Activated naive CD4-positive, alpha-beta T cell treated with anti-CD3 and anti-CD28 coated beads for 36 hours (primary cell): ENCODE measurements around the gene WDR48. TPM values are rescaled to one million over a fixed set of nuclear protein-coding genes. Genes with fewer than 3 reads are reported as not detected.

Source experiments
- CTCF ChIA-PET: fragments of 350-600 bp; sonication (Branson Sonifier 250); formaldehyde crosslinking; loops from one replicate; lab custom pipeline; 2021; ENCODE audit warnings: antibody characterized with exemption; lab: Charles Lee
- DNase-seq: peaks from one replicate; pipeline ENCODE4 v3.0.0-alpha.2; 2020
- H3K27ac Mint-ChIP-seq: one replicate; pipeline ENCODE4 v1.8.0; 2021; ENCODE audit warnings: mild to moderate bottlenecking, mixed read lengths
- H3K27me3 Mint-ChIP-seq: one replicate; pipeline ENCODE4 v1.8.0; 2021; ENCODE audit warnings: low read depth, mixed read lengths
- H3K36me3 Mint-ChIP-seq: one replicate; pipeline ENCODE4 v1.8.0; 2021; ENCODE audit warnings: low read depth, mixed read lengths
- H3K4me1 Mint-ChIP-seq: one replicate; pipeline ENCODE4 v1.8.0; 2021; ENCODE audit warnings: low read depth, mixed read lengths
- H3K4me3 Mint-ChIP-seq: one replicate; pipeline ENCODE4 v1.8.0; 2021; ENCODE audit warnings: mild to moderate bottlenecking, moderate library complexity, mixed read lengths
- H3K9me3 Mint-ChIP-seq: one replicate; pipeline ENCODE4 v1.8.0; 2021; ENCODE audit warnings: mixed read lengths
- intact Hi-C: fragments of 100-400 bp; cut with micrococcal nuclease; formaldehyde crosslinking; loops from one replicate; pipeline ENCODE4 v1.15.1; 2023
- total RNA-seq, 2 experiments: library from RNA; stranded (reverse); gene quantifications; one replicate each; pipeline ENCODE4 v1.2.3, GENCODE V29; 2021

The WDR48 gene
- total RNA-seq, 2 experiments from 2014 or later = 32.3 to 32.9 TPM

DNA sequence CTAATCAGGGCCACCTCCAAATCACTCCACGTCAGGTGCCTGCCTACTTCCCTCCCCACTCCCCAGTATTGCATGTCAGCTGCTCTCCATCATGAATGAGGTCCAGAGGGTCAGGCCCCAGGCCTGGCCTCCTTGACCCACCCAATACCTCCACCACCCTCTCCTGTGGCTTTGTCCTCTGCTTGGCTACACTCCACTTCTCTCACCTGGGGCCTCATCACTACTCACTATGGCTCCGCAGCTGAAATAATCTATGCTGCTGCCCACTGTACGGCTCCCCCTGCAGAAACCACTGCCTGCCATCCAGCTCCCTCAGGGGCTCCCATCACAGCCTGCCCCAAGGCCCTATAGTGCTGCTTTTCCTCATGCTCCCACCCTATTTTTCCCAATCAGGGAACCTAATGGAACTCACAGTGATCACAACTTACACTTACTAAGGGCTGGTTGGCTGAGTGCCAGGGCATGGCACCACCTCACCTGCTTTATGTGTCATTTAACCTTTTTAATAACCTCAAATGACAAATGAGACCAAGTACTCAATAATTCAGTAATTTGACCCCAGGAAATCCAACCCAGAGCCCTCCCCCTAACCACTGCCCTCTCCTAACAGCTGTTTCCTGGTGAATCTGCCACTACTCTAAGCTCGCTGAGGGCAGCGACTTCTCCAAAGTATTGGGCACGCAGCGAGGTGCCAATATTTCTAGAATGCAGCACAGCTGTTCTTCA, 53.3 kb downstream of the WDR48 start:
- CTCF ChIA-PET = interaction anchor here (0.9 to 9.6 kb wide), 4 partner anchors 45 to 185 kb away, joined by 3 to 111 read pairs (median 8); no protein-coding TSS in a partner anchor
- no peak overlapping the region for H3K4me3 Mint-ChIP-seq
- H3K4me1 Mint-ChIP-seq = peaks cover 48% of the 10 kb centered on the region
- DNase-seq = peak; percentile 25
- H3K9me3 Mint-ChIP-seq = no peaks in the 10 kb centered on the region
- H3K27me3 Mint-ChIP-seq = no peaks in the 10 kb centered on the region
- intact Hi-C loops = no loop called here
- peaks cover 2% of the 10 kb centered on the region for H3K36me3 Mint-ChIP-seq
- H3K27ac Mint-ChIP-seq = no peak overlapping the region

DNA sequence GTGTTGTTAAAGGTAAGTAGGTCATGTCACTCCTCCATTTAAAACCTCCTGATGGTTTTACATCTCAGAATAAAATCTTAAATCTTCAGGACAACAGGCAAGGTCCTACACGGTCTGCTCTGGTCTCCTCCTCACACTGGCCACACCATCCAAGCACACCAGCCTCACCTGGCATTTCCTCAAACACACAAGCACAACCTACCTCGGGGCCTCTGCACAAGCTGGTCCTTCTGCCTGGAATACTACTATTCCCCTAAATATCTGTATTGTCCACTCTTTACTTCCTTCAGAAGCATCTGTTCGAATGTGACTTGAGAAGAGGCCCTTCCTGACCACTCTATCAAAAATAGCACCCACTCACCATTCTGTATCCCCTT, 53.9 kb downstream of the WDR48 start:
- Mint-ChIP-seq H3K27me3 (no peaks in the 10 kb centered on the region), H3K4me1 (peaks cover 48% of the 10 kb centered on the region), H3K4me3 (peak overlapping the region; percentile 82), H3K36me3 (no peaks in the 10 kb centered on the region), H3K27ac (no peak overlapping the region), H3K9me3 (no peaks in the 10 kb centered on the region)
- intact Hi-C loops = loop anchor here (2.0 kb wide), 1 partner anchor 53 kb away; the partner anchor contains the start of gene WDR48
- CTCF ChIA-PET = interaction anchor here (0.9 to 9.6 kb wide), 5 partner anchors 22 to 184 kb away, joined by 3 to 111 read pairs (median 5); no protein-coding TSS in a partner anchor
- DNase-seq = no peak

DNA sequence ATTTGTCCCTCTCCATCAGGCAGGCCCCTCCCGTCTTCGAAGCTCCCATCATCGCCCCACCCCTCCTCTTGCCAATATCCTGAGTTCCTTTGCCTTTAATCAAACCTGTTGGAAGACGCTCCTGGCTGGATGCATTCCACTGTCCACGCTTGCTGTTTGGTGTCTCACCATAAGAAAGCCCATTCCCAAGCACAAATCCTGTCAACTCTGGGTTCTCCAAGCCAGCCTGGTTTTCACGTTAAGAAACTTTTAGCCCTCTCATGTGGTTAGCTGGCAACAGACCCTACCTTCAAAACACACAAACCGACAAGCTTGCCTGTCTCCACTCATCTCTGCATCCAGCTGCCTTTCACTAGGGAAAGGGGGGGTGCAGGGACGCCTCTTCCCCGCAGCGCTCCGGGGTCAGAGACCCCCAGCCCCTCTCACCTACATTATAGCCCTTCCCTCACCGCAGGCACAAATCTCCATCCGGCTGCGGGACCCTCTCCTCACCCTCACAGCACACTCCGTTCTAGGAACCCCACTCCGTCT, 54.5 kb downstream of the WDR48 start:
- H3K9me3 Mint-ChIP-seq = no peaks in the 10 kb centered on the region
- DNase-seq = no peak
- peak overlapping the region; percentile 82 for H3K4me3 Mint-ChIP-seq
- peak overlapping the region; percentile 8 for H3K27ac Mint-ChIP-seq
- H3K27me3 Mint-ChIP-seq = no peaks in the 10 kb centered on the region
- CTCF ChIA-PET = interaction anchor here (1.4 to 9.6 kb wide), 4 partner anchors 22 to 184 kb away, joined by 5 to 111 read pairs (median 8); no protein-coding TSS in a partner anchor
- peaks cover 48% of the 10 kb centered on the region for H3K4me1 Mint-ChIP-seq
- intact Hi-C loops = loop anchor here (2.0 kb wide), 1 partner anchor 54 kb away; the partner anchor contains the start of gene WDR48
- no peaks in the 10 kb centered on the region for H3K36me3 Mint-ChIP-seq

DNA sequence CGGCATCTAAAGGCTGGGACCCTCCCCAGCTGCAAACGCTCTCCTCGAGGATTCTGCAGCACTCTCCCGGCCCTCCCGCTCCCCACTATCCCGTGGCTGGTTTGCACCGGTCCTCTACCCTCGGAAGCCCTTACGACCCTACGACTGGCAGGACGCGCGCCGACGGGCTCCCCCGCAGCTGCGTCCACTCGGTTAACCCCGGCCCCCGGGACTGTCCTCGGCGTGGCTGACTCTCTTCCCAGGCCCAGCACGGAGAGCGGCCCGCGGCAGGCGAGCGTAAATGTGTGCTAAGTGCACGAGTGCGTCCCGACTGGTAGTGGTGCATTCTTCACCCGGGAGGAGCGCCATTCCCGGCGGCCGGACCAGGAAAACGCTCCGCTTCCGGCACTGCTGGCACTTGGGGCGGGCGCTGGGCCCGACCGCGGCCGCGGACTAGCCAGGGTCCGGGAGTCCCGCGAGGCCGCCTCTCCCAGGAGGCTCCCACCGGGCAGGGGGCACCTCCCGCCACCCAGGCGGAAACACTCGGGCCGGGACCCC, 55.1 kb downstream of the WDR48 start:
- peaks cover 45% of the 10 kb centered on the region for H3K4me1 Mint-ChIP-seq
- CTCF ChIA-PET = interaction anchor here (1.4 to 9.6 kb wide), 4 partner anchors 21 to 183 kb away, joined by 5 to 111 read pairs (median 8); no protein-coding TSS in a partner anchor
- peak; percentile 28 for DNase-seq

DNA sequence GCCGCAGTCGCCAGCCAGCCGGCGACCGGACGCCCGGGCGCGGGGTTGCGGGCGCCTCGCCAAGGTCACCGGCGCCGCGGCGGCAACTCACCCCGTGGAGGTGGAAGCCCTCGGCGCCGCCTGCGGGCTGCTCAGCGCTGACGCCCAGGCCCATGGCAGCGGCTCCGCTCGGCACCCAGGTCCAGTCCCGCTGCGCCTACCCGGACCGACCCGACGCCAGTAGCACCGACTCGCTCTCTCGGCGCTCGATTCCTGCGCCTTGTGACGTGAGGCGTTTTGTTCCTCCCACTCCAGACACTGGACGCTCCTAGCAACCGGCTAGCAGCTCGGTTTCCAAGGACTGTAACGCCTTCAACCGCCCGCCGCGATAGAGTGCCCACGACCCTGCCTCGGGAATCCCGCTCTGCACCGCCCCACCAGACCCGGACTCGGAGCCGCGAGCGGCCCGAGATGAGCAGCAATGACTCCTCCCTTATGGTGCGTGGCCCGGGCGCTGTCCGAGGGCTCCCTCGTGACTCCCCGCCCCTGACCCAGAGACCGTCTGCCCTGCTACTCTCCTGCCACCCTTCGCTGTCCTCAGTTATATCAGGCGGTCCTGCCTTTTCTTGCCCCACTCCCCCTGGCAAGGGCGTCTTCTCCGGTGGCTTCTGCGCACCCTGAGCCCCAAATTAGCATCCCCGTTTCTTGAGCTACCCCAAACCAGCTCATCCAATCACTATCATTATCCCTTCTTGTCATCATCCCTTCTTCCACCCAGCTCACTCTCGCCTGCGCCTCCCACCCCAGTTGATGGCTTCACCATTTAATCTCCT, 55.8 kb downstream of the WDR48 start, which contains the start of the genes GORASP1 and TTC21A:
TSS of gene GORASP1 (minus strand) at position 240 of the 812 bp plus-strand sequence. CDS start at position 154, 86 bp downstream.
TSS of gene TTC21A (plus strand) at position 293 of the 812 bp plus-strand sequence. CDS start at position 451, 158 bp downstream.
- H3K4me1 Mint-ChIP-seq = peaks cover 42% of the 10 kb centered on the region
- H3K27me3 Mint-ChIP-seq = no peaks in the 10 kb centered on the region
- H3K36me3 Mint-ChIP-seq = no peaks in the 10 kb centered on the region
- intact Hi-C loops = loop anchor here (1.0 to 2.0 kb wide), 7 partner anchors 19 to 276 kb away; partner anchors contain the start of genes SLC25A38 and WDR48
- peak within 1 kb of the TSS; percentile 83 for H3K4me3 Mint-ChIP-seq
- H3K9me3 Mint-ChIP-seq = no peaks in the 10 kb centered on the region
- DNase-seq = peak; percentile 79
- CTCF ChIA-PET = interaction anchor here (0.9 to 9.6 kb wide), 5 partner anchors 20 to 270 kb away, joined by 3 to 111 read pairs (median 7); no protein-coding TSS in a partner anchor
- peak within 1 kb of the TSS; percentile 57 for H3K27ac Mint-ChIP-seq

More for the DNA sequence above, 55.1 kb downstream of the WDR48 start:
- H3K27ac Mint-ChIP-seq = peak overlapping the region; percentile 8
- no peaks in the 10 kb centered on the region for H3K36me3 Mint-ChIP-seq
- H3K27me3 Mint-ChIP-seq = no peaks in the 10 kb centered on the region
- intact Hi-C loops = loop anchor here (1.0 to 2.0 kb wide), 5 partner anchors 19 to 276 kb away; partner anchors contain the start of genes SLC25A38 and WDR48
- no peaks in the 10 kb centered on the region for H3K9me3 Mint-ChIP-seq
- peak overlapping the region; percentile 82 for H3K4me3 Mint-ChIP-seq

DNA sequence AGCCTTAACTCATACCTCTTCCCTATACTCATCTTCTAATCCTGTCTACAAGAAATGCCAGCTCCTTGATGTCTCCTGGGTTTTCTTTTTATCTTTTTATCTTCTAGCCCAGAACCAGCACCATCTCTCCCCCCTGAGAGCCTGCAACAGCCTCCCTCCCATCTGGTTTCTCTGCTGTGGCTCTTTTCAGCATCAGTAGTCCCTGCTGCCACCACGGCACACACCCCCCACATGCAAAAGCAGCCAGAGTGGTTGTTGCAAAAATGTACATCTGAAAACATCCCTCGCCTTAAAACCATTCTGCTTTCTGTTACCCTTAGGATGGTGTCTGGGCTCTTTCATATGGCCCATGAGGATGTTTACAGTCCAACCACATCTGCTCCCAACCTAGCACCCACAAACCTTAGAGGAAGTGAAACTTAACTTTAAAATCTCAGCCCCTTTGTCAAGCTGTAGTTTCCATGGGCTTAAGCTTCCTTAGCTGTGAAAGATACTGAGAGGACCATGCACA, 56.4 kb downstream of the WDR48 start:
- no peaks in the 10 kb centered on the region for H3K36me3 Mint-ChIP-seq
- peak overlapping the region; percentile 83 for H3K4me3 Mint-ChIP-seq
- H3K4me1 Mint-ChIP-seq = peaks cover 38% of the 10 kb centered on the region
- H3K27ac Mint-ChIP-seq = peak overlapping the region; percentile 14
- H3K9me3 Mint-ChIP-seq = no peaks in the 10 kb centered on the region
- CTCF ChIA-PET = interaction anchor here (0.9 to 9.6 kb wide), 5 partner anchors 19 to 269 kb away, joined by 3 to 111 read pairs (median 7); no protein-coding TSS in a partner anchor
- H3K27me3 Mint-ChIP-seq = no peaks in the 10 kb centered on the region
- DNase-seq = peak; percentile 20
- intact Hi-C loops = loop anchor here (1.0 to 2.0 kb wide), 2 partner anchors 72 to 101 kb away; no protein-coding TSS in a partner anchor

DNA sequence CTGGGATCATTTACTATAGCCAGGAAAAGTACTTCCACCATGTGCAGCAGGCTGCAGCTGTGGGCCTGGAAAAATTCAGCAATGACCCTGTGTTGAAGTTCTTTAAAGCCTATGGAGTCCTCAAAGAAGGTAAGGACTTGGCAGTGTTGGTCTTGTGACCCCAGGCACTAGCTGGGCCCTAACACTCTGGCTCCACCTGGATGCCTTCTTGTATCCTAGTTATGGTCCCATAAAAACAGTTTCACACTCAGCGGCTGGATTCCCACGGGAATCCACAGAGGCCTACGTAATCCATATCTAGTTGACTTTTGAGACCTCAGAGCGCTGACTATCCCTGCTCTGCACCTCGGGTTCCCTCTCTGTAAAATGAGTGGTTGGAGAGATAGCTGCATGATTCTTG, 57.3 kb downstream of the WDR48 start:
- H3K27me3 Mint-ChIP-seq = no peaks in the 10 kb centered on the region
- no peak overlapping the region for H3K4me3 Mint-ChIP-seq
- no peaks in the 10 kb centered on the region for H3K36me3 Mint-ChIP-seq
- CTCF ChIA-PET = interaction anchor here (1.2 to 9.6 kb wide), 3 partner anchors 18 to 181 kb away, joined by 3 to 111 read pairs (median 7); no protein-coding TSS in a partner anchor
- H3K9me3 Mint-ChIP-seq = no peaks in the 10 kb centered on the region
- intact Hi-C loops = loop anchor here (2.0 kb wide), 1 partner anchor 100 kb away; no protein-coding TSS in a partner anchor
- peaks cover 34% of the 10 kb centered on the region for H3K4me1 Mint-ChIP-seq
- no peak overlapping the region for H3K27ac Mint-ChIP-seq
- DNase-seq = no peak

DNA sequence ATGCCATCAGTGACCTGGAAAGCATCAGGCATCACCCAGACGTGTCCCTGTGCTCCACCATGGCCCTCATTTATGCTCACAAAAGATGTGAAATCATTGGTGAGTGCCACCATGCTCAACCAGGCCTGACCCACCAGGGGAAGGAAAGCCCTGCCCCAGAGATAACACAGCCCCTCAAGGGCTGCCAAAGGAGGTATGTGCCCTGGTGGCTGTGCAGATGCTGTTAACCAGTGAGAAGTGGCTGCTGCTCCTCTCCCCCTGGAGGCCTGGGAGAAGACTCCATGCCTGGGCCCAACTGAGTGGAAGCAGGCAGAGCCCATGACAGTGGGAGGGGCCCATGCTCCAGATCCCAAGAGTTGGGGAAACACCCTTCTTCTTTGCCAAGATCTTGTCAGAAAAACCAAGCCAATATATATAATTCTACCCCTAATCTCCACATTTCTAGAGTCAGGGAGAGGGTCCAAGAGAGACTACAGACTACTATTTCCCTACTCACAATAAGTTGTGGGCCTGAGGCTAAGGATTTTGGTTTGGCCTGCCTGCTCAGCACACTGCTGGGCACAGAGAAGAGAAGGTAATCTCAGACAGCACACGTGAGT, 58.3 kb downstream of the WDR48 start:
- H3K27me3 Mint-ChIP-seq = no peaks in the 10 kb centered on the region
- peaks cover 30% of the 10 kb centered on the region for H3K4me1 Mint-ChIP-seq
- no peak overlapping the region for H3K27ac Mint-ChIP-seq
- intact Hi-C loops = no loop called here
- no peaks in the 10 kb centered on the region for H3K9me3 Mint-ChIP-seq
- CTCF ChIA-PET = interaction anchor here (9.6 kb wide), 1 partner anchor 180 kb away, joined by 111 read pairs; no protein-coding TSS in a partner anchor
- no peak overlapping the region for H3K4me3 Mint-ChIP-seq
- no peaks in the 10 kb centered on the region for H3K36me3 Mint-ChIP-seq
- DNase-seq = no peak

DNA sequence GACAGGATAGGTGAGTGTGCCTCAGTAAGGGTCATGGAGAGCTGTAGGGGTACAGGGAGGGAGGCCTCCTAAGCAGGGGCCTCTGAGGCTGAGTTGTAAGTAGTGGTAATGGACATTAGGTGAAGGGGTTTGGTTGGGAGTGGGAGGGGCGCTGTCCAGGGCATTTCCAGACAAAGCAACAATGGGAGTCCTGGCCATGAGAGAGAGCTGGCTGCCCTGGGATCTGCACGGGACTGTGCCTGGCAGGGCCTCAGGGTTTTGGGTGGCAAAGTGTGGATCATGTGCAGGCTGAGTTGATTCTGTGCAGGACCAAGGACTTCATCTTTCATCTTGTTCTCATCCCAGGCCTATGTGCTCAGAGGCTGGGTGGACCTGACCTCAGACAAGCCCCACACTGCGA, 60.3 kb downstream of the WDR48 start:
- Mint-ChIP-seq H3K9me3 (no peaks in the 10 kb centered on the region), H3K27me3 (no peaks in the 10 kb centered on the region), H3K27ac (no peak overlapping the region), H3K4me1 (peaks cover 13% of the 10 kb centered on the region), H3K4me3 (no peak overlapping the region), H3K36me3 (no peaks in the 10 kb centered on the region)
- DNase-seq = no peak
- intact Hi-C loops = no loop called here
- CTCF ChIA-PET = no interaction called here

DNA sequence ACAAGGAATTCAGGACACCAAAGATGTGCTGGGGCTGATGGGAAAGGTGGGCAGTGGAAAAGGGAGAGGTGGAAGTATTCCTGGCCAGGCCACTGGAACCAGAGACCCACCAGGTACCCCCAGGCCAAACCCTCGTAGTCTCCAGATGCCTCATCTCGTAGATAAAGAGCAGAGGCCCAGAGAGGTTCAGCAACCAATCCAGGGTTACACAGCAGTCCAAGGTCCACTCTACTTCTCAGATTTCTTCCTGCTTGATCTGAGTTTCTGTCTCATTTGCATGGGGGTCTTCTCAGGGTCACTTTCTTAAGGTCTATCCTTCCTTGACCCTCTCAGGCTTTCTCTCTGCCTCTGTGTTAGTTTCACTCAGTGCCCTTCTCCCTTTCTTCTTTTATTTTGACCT, 60.7 kb downstream of the WDR48 start:
- H3K9me3 Mint-ChIP-seq = no peaks in the 10 kb centered on the region
- H3K27ac Mint-ChIP-seq = no peak overlapping the region
- no peak overlapping the region for H3K4me3 Mint-ChIP-seq
- no peak for DNase-seq
- no peaks in the 10 kb centered on the region for H3K36me3 Mint-ChIP-seq
- H3K27me3 Mint-ChIP-seq = no peaks in the 10 kb centered on the region
- intact Hi-C loops = no loop called here
- peaks cover 13% of the 10 kb centered on the region for H3K4me1 Mint-ChIP-seq
- CTCF ChIA-PET = no interaction called here

DNA sequence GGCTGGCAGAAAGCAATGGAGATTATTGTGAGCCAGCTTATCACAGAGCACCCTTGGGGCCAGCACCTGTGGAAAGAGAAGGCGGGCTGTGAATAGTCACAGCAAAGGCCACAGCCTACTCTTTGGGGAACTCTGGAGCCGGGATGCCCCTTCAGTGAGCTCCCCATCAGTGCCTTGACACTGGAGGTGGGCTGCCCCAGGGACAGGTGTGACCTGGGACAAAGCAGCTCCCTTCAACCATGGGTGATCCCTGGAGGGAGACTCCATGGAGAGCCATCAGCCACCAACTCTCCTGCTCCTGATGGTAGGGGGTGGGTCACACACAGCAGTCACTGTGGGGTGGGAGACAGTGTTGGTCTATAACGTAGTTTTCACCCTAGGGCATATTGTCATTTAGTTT, 61.5 kb downstream of the WDR48 start:
- no peak for DNase-seq
- Mint-ChIP-seq H3K27me3 (no peaks in the 10 kb centered on the region), H3K27ac (no peak overlapping the region), H3K9me3 (no peaks in the 10 kb centered on the region), H3K4me3 (no peak overlapping the region), H3K4me1 (peaks cover 5% of the 10 kb centered on the region), H3K36me3 (no peaks in the 10 kb centered on the region)
- CTCF ChIA-PET = no interaction called here
- intact Hi-C loops = no loop called here
